Measurements from ENCODE around the gene SLC25A23.

DNA sequence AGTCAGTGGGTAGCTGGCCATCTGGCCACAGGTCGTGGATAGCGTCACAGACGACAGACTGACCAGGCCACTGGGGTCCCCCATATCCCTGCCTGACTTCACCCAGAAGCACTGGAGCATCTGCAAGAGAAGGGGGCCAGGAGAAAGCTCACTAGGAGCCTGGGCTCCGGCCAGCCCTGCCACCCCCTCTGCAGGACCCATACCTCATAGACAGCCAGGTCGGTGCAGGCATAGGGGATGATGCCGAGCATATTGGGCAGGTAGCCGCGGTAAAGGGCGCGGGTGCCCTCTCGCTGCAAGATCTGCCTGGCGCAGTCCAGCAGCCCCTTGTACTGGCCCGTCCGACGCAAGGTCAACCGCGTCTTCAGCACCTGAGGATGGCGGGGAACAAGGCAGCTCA lies 32.5 kb downstream of the SLC25A23 start:
- TF ChIP-seq, protein P1, sequence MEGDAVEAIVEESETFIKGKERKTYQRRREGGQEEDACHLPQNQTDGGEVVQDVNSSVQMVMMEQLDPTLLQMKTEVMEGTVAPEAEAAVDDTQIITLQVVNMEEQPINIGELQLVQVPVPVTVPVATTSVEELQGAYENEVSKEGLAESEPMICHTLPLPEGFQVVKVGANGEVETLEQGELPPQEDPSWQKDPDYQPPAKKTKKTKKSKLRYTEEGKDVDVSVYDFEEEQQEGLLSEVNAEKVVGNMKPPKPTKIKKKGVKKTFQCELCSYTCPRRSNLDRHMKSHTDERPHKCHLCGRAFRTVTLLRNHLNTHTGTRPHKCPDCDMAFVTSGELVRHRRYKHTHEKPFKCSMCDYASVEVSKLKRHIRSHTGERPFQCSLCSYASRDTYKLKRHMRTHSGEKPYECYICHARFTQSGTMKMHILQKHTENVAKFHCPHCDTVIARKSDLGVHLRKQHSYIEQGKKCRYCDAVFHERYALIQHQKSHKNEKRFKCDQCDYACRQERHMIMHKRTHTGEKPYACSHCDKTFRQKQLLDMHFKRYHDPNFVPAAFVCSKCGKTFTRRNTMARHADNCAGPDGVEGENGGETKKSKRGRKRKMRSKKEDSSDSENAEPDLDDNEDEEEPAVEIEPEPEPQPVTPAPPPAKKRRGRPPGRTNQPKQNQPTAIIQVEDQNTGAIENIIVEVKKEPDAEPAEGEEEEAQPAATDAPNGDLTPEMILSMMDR (IDR thresholded peaks at IDR 0.05; ENCODE audit: low read length) = no peak
- TF ChIP-seq EZH2 (IDR thresholded peaks at IDR 0.05; ENCODE audit: borderline replicate concordance, low read length) = no peak

Measured in OCI-LY1 (cell line).